Measurements from ENCODE around the gene IPCEF1.

IPCEF1 gene

GRCh38 chr6:154289818-154290508 is 66.6 kb downstream of the IPCEF1 start:
- no peak for DNase-seq

- DNase-seq: no peak
Observed at GRCh38 chr6:154285826-154286225, 70.8 kb downstream of the IPCEF1 start.

GRCh38 chr6:154284313-154284853 is 72.2 kb downstream of the IPCEF1 start:
- no peak for DNase-seq

DNA sequence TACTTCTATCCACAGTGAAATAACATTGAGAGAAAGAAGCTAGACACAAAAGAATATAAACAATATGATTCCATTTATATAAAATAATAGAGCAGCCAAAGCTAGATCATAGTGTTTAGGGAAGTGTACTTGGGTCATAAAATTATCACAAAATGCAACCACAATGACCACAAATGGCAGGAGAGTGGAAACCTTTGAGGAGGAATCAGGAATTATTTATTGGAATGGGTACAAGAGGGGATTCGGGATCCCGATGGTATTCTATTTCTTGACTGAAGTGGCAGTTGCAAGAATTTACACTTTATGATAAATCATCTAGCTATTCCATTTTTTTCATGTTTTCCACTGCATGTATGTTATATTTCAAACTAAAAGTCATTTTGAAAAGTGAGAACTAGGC is 76.1 kb downstream of the IPCEF1 start:
- DNase-seq: no peak

- no peak for DNase-seq
Observed at GRCh38 chr6:154277629-154278017, 79.0 kb downstream of the IPCEF1 start.

- peak in 1 of 2 experiments; percentile 40 for DNase-seq
Observed at GRCh38 chr6:154276810-154277628, 79.6 kb downstream of the IPCEF1 start.

GRCh38 chr6:154274168-154274567 is 82.4 kb downstream of the IPCEF1 start:
- DNase-seq: no peak

GRCh38 chr6:154268486-154268885 is 88.1 kb downstream of the IPCEF1 start:
- no peak for DNase-seq

DNA sequence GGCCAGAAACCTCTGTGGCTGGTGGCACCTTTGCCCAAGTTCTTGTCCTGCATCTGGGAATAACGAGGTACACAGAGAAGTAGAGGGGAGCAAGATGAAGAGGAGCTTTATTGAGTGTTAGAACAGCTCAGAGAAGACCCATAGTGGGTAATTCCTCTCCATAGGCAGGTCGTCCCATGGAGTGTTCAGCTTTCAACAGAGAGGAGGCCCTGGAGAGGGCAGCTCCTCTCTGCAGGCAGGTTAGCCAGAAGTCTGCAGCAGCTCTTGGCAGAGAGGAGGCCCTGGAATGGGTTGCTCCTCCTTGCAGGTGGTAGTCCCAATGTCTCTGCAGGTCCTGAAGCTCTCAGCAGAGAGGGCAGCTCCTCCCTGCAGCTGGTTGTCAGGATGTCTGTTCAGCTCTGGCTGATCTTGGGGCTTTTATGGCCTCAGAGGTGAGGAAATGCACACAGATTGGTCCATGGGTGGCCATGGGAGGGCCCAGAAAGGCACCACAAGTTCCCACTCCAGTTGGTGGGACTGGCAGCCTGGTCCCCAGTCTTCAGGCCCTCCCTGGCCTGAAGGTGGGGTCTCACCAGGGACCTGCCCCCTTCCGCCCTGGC is 89.0 kb downstream of the IPCEF1 start:
- DNase-seq: no peak

DNA sequence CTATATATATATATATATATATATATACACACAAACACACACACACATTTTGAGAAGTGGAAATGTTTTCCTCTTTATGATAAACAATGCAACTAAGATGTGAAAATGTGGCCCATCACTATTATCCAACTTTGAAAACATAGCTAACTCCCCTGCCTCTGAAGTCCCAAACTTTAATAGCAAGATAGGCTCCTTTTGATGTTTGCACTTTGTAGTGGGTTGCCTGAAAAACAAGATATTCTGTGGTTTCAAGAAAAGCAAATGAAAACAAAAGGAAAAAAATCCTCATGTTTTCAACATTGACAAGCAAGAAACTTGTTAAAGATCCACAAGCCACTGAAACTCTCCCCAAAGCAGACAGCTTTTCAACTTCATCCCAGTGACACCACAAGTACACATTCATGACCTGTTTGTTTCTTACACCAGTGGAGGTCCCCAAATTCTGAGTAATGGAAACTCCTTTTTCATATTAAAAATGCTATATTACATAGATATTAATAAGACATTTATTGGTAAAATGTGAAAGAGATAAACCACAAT is 90.0 kb downstream of the IPCEF1 start:
- DNase-seq: no peak

DNA sequence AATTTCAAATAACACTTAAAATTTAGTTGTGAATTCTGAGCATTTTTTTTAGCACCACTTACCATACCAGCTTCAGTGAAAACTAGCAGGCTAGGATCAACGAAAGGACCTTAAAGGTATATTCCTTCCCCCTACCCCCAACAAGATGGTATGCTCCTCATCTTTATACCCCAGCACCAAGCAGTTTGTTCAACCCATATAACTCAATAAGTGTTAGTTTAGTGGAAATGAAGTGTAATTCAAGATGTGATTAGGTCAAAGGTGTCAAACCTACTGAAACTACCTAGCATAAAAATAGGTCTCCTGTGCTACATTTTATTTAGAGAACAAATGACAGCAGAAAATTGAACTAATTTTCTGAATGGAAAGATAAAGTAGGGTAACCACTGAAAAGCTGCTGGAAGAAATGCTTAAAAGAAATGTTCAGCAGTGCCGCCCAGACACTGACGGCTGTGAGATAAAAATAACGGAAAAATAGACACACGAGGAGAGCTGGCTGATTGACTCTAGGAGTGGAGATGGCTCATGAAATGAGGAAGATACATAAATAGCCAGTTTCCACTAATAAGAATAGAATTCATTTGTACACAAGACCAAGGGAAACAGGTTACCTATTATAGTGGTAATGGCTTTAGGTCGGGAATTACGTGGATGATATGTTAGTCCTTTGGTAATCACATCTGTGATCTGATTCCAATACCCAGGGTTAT is 94.8 kb downstream of the IPCEF1 start:
- no peak for DNase-seq

DNA sequence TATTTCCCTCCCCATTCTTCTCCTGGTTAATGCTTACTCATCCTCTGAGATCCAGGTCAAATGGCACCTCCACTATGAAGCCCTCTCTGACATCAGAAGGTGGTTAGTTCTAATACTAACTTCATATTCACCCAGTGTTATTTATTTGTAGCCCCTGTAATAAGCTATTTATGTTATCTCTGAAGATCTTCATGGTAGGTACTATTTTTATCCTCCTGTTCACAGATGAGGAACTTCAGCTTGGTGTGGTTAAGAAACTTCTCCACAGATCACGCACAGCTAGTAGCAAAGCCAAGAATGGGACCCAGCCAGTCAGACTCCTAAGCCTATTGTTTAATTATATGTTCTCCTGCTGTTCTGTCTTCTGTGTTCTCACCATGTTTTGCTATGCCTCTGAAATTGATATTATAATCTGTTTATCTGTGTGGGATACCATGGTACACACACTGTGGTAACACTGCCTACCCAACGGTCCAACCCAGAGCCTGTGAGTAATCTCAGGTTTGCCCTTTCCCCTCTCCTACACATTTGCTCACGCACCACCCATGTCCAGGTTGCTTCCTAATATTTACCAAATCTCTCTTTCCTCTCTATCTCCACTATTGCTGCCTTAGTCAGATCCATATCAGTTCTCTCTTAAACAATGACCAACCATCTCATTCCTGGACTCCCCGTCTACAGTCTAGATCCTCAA is 98.4 kb downstream of the IPCEF1 start:
- DNase-seq: no peak

DNA sequence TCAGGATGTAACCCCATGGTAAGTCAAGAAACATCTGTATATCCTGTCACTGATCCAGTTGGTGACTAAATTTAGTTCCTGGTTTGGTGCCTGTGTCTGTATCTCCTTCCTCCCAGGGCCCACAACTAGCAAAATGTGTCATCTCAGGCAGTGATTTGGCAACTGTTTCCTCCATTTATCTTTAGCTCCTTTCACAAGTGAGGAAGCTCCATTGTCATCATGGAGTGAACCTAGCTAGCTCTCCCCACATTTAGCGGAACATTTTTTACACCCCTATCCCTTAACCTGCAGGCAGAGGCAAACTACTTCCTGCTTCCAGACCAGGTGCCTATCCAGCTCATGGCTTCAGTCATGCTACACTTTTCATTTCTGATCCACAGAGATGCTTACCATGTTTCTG is 99.5 kb downstream of the IPCEF1 start:
- DNase-seq: no peak

- DNase-seq: no peak
Observed at GRCh38 chr6:154252678-154253077, 103.9 kb downstream of the IPCEF1 start.

GRCh38 chr6:154251116-154251515 is 105.5 kb downstream of the IPCEF1 start:
- DNase-seq: no peak

DNA sequence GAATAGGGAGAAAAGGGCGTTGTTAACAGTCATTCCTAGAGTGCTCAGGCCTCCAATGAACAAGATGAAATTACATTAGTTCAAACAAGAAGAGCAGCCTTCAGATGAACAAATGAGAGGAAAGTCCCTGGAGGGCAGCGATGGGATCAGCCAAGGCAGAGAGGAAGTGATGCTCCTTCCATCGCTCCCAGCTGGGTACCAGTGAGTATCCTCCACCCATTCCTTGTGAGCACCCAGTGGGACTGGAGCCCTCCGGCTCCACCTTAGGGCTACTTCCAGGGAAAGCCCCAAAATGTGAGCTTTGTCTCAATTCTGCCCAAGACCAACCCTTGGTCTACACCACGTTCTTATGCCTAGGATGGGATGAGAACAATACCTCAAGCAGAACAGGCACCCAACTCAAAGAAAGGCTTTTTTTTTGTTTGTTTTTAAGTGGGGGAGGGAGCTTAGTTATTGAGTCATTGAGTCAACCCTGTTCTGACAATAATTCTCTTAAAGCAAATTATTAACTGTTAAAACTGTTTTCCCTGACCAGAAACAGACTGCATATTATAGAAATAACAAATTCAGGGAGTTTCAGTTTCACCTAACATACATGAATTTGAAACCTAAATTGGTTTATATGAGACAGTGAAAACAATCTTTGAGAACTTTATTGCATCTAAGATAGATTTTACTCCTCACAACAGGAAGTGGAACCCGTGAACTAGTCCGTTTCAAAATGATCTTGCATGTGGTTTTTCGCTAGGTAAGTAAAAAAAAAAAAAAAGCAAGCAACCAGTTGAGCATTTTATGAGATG is 106.9 kb downstream of the IPCEF1 start:
- no peak for DNase-seq

DNA sequence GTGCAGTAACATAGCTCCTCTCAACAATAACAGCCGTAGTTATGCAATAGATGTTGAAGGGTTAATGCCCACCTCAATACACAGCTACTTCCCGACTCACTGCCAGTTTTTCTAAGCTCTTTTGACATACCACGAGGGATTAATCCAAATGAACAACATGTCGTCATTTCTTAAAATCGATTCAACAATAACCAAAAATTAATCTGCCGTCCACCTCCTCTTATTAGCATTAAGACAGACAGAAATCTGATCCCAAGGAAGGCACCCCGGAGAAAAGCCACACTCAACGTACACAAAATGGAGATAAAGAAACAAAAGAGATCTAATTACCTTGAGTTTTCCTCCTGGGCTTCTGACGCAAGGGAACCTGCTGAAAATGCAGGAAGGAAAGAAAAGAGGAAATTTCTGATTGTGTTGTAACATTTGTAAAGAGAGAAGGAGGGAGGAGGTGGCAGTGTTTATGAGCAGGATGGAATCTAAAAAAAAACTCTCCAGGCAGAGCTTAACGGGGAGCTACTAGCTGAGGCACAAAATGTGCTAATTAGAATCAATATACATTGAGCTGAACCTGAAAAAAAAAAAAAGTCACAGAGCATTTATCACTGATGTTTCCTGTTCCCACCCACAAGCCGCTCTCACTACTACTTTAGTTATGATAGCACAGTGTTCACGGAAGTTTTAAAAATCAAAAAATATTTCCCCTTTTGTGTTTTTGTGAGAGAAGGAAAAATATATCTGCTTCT is 109.3 kb downstream of the IPCEF1 start:
- no peak for DNase-seq

- DNase-seq: no peak
Observed at GRCh38 chr6:154246723-154247118, 109.9 kb downstream of the IPCEF1 start.

- DNase-seq: no peak
Observed at GRCh38 chr6:154245506-154245905, 111.1 kb downstream of the IPCEF1 start.
